KMS-11 (cell line): ENCODE data around the gene CEP97.
"Not testable (repeated sequence)": the region's sequence is repeated elsewhere in the genome, so short reads cannot be mapped to it uniquely, and the experiment has no call there.

Experiments
- H2AFZ ChIP-seq: fragments of 200-600 bp; sonication (generic); 2 replicates; pipeline ENCODE4 v1.6.1; 2016; ENCODE audit warnings: antibody characterized with exemption, mixed run types, low read depth
- H3K27ac ChIP-seq: fragments of 200-600 bp; sonication (generic); 2 replicates; pipeline ENCODE4 v1.6.1; 2016; ENCODE audit warnings: mild to moderate bottlenecking, mixed run types
- H3K27me3 ChIP-seq: fragments of 200-600 bp; sonication (generic); 2 replicates; pipeline ENCODE4 v1.6.1; 2017; ENCODE audit warnings: mild to moderate bottlenecking, low read depth, mixed run types, moderate library complexity; ENCODE audit not compliant: insufficient read depth
- H3K36me3 ChIP-seq: fragments of 200-600 bp; sonication (generic); 2 replicates; pipeline ENCODE4 v1.6.1; 2017; ENCODE audit warnings: mild to moderate bottlenecking, mixed run types; ENCODE audit not compliant: insufficient read depth
- H3K4me1 ChIP-seq: fragments of 200-600 bp; sonication (generic); 2 replicates; pipeline ENCODE4 v1.6.1; 2016; ENCODE audit warnings: mild to moderate bottlenecking, low read depth, mixed run types; ENCODE audit not compliant: poor library complexity, severe bottlenecking
- H3K4me2 ChIP-seq: fragments of 200-600 bp; sonication (generic); 2 replicates; pipeline ENCODE4 v1.7.0; 2016; ENCODE audit warnings: mild to moderate bottlenecking, mixed run types
- H3K4me3 ChIP-seq: fragments of 200-600 bp; sonication (generic); IDR thresholded peaks from 2 replicates; pipeline ENCODE4 v1.6.1; 2017; ENCODE audit warnings: low read depth, low read length, mixed read lengths; ENCODE audit not compliant: insufficient read depth
- H3K79me2 ChIP-seq: fragments of 200-600 bp; sonication (generic); 2 replicates; pipeline ENCODE4 v1.6.1; 2016; ENCODE audit warnings: low read depth, mixed run types; ENCODE audit not compliant: insufficient read depth
- H3K9ac ChIP-seq: fragments of 200-600 bp; sonication (generic); 2 replicates; pipeline ENCODE4 v1.6.1; 2016; ENCODE audit warnings: mild to moderate bottlenecking, mixed run types
- H4K20me1 ChIP-seq: fragments of 200-600 bp; sonication (generic); 2 replicates; pipeline ENCODE4 v1.6.1; 2016; ENCODE audit warnings: mild to moderate bottlenecking, mixed run types; ENCODE audit not compliant: insufficient read depth
- TF ChIP-seq, protein P1 (sequence below): fragments of 200-600 bp; sonication (generic); conservative IDR thresholded peaks from 2 replicates; pipeline ENCODE4 v1.6.1; 2017; ENCODE audit warnings: low read depth, mild to moderate bottlenecking, antibody characterized with exemption, low read length, moderate library complexity, mixed read lengths

The CEP97 gene

DNA sequence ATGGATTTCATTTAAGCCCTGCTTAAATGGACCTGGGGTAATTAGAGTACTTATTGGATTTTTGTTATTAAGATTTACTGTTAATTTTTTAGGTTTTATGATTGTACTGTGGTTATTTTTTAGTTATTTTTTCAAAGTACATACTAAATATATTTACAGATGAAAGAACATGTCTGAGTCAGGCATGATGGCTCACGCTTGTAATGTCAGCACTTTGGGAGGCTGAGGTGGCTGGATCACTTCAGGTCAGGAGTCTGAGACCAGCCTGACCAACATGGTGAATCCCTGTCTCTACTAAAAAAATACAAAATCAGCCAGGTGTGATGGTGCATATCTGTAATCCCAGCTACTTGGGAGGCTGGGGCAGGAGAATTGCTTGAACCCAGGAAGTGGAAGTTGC is 21.7 kb upstream of the CEP97 start:
- Histone ChIP-seq H3K27me3 (no peaks in the 10 kb centered on the region), H3K36me3 (no peaks in the 10 kb centered on the region), H3K4me2 (peak overlapping the region; percentile 94), H4K20me1 (no peaks in the 10 kb centered on the region), H3K9ac (no peak overlapping the region), H3K79me2 (no peaks in the 10 kb centered on the region), H3K4me1 (peaks cover 32% of the 10 kb centered on the region), H3K27ac (peak overlapping the region; percentile 71; the same call in 1 of the 2 replicates), H3K4me3 (no peak overlapping the region), H2AFZ (peak overlapping the region; percentile 65; the same call in 1 of the 2 replicates)
- TF ChIP-seq, protein P1, sequence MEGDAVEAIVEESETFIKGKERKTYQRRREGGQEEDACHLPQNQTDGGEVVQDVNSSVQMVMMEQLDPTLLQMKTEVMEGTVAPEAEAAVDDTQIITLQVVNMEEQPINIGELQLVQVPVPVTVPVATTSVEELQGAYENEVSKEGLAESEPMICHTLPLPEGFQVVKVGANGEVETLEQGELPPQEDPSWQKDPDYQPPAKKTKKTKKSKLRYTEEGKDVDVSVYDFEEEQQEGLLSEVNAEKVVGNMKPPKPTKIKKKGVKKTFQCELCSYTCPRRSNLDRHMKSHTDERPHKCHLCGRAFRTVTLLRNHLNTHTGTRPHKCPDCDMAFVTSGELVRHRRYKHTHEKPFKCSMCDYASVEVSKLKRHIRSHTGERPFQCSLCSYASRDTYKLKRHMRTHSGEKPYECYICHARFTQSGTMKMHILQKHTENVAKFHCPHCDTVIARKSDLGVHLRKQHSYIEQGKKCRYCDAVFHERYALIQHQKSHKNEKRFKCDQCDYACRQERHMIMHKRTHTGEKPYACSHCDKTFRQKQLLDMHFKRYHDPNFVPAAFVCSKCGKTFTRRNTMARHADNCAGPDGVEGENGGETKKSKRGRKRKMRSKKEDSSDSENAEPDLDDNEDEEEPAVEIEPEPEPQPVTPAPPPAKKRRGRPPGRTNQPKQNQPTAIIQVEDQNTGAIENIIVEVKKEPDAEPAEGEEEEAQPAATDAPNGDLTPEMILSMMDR = no peak

DNA sequence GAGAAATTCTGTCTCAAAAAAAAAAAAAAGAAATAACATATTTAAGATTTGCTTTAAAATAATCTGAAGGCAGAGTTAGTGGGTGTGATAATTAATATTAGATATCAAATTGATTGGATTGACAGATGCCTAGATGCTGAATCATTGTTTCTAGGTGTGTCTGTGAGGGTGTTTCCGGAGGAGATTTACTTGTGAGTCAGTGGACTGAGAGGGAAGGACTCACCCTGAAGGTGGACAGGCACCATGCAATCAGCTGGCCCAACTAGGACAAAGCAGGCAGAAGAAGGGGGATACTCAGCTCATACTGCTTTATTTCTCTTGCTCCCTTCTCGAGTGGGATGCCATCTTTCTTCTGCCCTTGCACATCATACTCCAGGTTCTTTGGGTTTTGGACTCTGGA is 21.2 kb upstream of the CEP97 start:
- TF ChIP-seq, protein P1 = no peak
- peak overlapping the region; percentile 94; the same call in 1 of the 2 replicates for H3K4me2 ChIP-seq
- H3K36me3 ChIP-seq = no peaks in the 10 kb centered on the region
- no peaks in the 10 kb centered on the region for H3K79me2 ChIP-seq
- H3K27ac ChIP-seq = peak overlapping the region; percentile 71; the same call in 1 of the 2 replicates
- H4K20me1 ChIP-seq = no peaks in the 10 kb centered on the region
- H3K4me3 ChIP-seq = no peak overlapping the region
- no peak overlapping the region for H2AFZ ChIP-seq
- no peaks in the 10 kb centered on the region for H3K27me3 ChIP-seq
- peaks cover 32% of the 10 kb centered on the region for H3K4me1 ChIP-seq
- H3K9ac ChIP-seq = no peak overlapping the region

GRCh38 chr3:101704639-101705038 is 19.8 kb upstream of the CEP97 start:
- not testable (repeated sequence) for H3K27me3 ChIP-seq, H3K36me3 ChIP-seq, H4K20me1 ChIP-seq, H2AFZ ChIP-seq, H3K4me3 ChIP-seq, H3K27ac ChIP-seq, H3K4me2 ChIP-seq, H3K9ac ChIP-seq, H3K79me2 ChIP-seq
- peaks cover 32% of the 10 kb centered on the region for H3K4me1 ChIP-seq

- H3K4me3 ChIP-seq = no peak overlapping the region
- H3K4me1 ChIP-seq = no peaks in the 10 kb centered on the region
- no peak overlapping the region for H3K4me2 ChIP-seq
- TF ChIP-seq, protein P1 = no peak
- no peak overlapping the region for H2AFZ ChIP-seq
- H3K36me3 ChIP-seq = no peaks in the 10 kb centered on the region
- no peaks in the 10 kb centered on the region for H3K27me3 ChIP-seq
- no peak overlapping the region for H3K9ac ChIP-seq
- H4K20me1 ChIP-seq = no peaks in the 10 kb centered on the region
- H3K27ac ChIP-seq = no peak overlapping the region
- no peaks in the 10 kb centered on the region for H3K79me2 ChIP-seq
Observed at GRCh38 chr3:101709126-101709525, 15.3 kb upstream of the CEP97 start.

GRCh38 chr3:101718455-101718854 is 6.0 kb upstream of the CEP97 start:
- no peaks in the 10 kb centered on the region for H3K36me3 ChIP-seq
- TF ChIP-seq, protein P1 = no peak
- H3K9ac ChIP-seq = no peak overlapping the region
- H3K79me2 ChIP-seq = no peaks in the 10 kb centered on the region
- no peaks in the 10 kb centered on the region for H4K20me1 ChIP-seq
- peaks cover 8% of the 10 kb centered on the region for H3K4me1 ChIP-seq
- no peak overlapping the region for H3K4me2 ChIP-seq
- no peak overlapping the region for H3K4me3 ChIP-seq
- H3K27ac ChIP-seq = no peak overlapping the region
- H3K27me3 ChIP-seq = no peaks in the 10 kb centered on the region
- H2AFZ ChIP-seq = no peak overlapping the region
